ENCODE results near the gene LAMB4. TPM values are rescaled to one million over a fixed set of nuclear protein-coding genes. Genes with fewer than 3 reads are reported as not detected.

LAMB4 gene
- total and polyA plus RNA-seq, 2 experiments from 2014 or later, result not detected

GRCh38 chr7:107980171-107980570 is 150.0 kb downstream of the LAMB4 start:
- Histone ChIP-seq H3F3A (replicated peaks; ENCODE audit: low read depth) (no peaks in the 10 kb centered on the region), H3K27me3 (ENCODE audit: insufficient read depth) (no peaks in the 10 kb centered on the region), H2AFZ (no peak overlapping the region), H3K79me2 (replicated peaks; ENCODE audit: insufficient read depth) (no peaks in the 10 kb centered on the region), H3K36me3 (ENCODE audit: insufficient read depth) (no peaks in the 10 kb centered on the region; the same call in 1 of the 2 replicates), H3K4me3 (no peak overlapping the region), H3K4me2 (no peak overlapping the region), H3K9me2 (ENCODE audit: insufficient read depth) (no peaks in the 10 kb centered on the region), H4K20me1 (replicated peaks; ENCODE audit: insufficient read depth) (no peaks in the 10 kb centered on the region), H3K27ac (ENCODE audit: low read depth) (no peak overlapping the region), H3K4me1 (ENCODE audit: insufficient read depth) (peaks cover 3% of the 10 kb centered on the region; the same call in 1 of the 2 replicates)
- no peak overlapping the region for H3K4me3 Mint-ChIP-seq
- H3K4me1 Mint-ChIP-seq, result peaks cover 27% of the 10 kb centered on the region
- peaks cover 25% of the 10 kb centered on the region for H3K36me3 Mint-ChIP-seq (ENCODE audit: low read depth)
- ATAC-seq, result no peak
- no peak for TF ChIP-seq REST (IDR thresholded peaks at IDR 0.05; ENCODE audit: unreplicated experiment)
- TF ChIP-seq JUNB (IDR thresholded peaks at IDR 0.05; ENCODE audit: unreplicated experiment), result no peak
- TF ChIP-seq ZNF114 (CRISPR knock-in tag; IDR thresholded peaks at IDR 0.05), result no peak
- TF ChIP-seq POLR2AphosphoS5 (IDR thresholded peaks at IDR 0.05; ENCODE audit: low read depth), result no peak
- no peak for TF ChIP-seq CREB1 (CRISPR knock-in tag; IDR thresholded peaks at IDR 0.05; ENCODE audit: low read depth)
- TF ChIP-seq ZNF462 (CRISPR knock-in tag; IDR thresholded peaks at IDR 0.05), result no peak
- no peak for TF ChIP-seq ZNF331 (CRISPR knock-in tag; IDR thresholded peaks at IDR 0.05; ENCODE audit: low read depth)
- no peak for TF ChIP-seq EZH2 (IDR thresholded peaks at IDR 0.05; ENCODE audit: low read depth, unreplicated experiment)
- TF ChIP-seq STAT1 (IDR thresholded peaks at IDR 0.05; ENCODE audit: unreplicated experiment), result no peak
- no peak for TF ChIP-seq NANOG (IDR thresholded peaks at IDR 0.05; ENCODE audit: borderline replicate concordance)
- TF ChIP-seq CTCF (conservative IDR thresholded peaks at IDR 0.05; ENCODE audit: low read depth in 2 of 2), result no peak
- no peak for TF ChIP-seq ETS1 (IDR thresholded peaks at IDR 0.05)
- no peak for TF ChIP-seq EZH2phosphoT487 (IDR thresholded peaks at IDR 0.05; ENCODE audit: unreplicated experiment)
- no peak for DNase-seq (ENCODE audit: low spot score)
- H3K9me3 Mint-ChIP-seq, result no peaks in the 10 kb centered on the region; the same call in 2 of the 3 replicates
- H3K27ac Mint-ChIP-seq, result no peak overlapping the region
- H3K27me3 Mint-ChIP-seq (ENCODE audit: insufficient read depth, low read depth, poor library complexity), result peaks cover 5% of the 10 kb centered on the region

Measured in GM23338 (cell line).